K562 (cell line): ENCODE data around the gene SPINK5.

Experiments used
- CTCF ChIP-seq, 3 experiments: IDR thresholded peaks in 2 of 3; conservative IDR thresholded peaks in 1 of 3; 2 replicates each; pipeline ENCODE4 v1.5.1; 2011 to 2012; ENCODE audit warnings: low read length in 3 of 3, mild to moderate bottlenecking in 3 of 3, control low read depth in 2 of 3, improper control_type of control experiment in 1 of 3, inconsistent platforms in 1 of 3, low read depth in 1 of 3, mixed read lengths in 1 of 3, moderate library complexity in 1 of 3; ENCODE audit not compliant: insufficient read depth in 2 of 3
- FOXA1 ChIP-seq: fragments of 450-650 bp; IDR thresholded peaks from 2 replicates; pipeline ENCODE4 v1.6.1; 2016; ENCODE audit warnings: mild to moderate bottlenecking, borderline replicate concordance
- FOXO4 ChIP-seq: fragments of 450-650 bp; formaldehyde crosslinking; IDR thresholded peaks from 2 replicates; pipeline ENCODE4 v1.4.0; 2020; ENCODE audit warnings: mild to moderate bottlenecking, moderate library complexity
- GTF3C2 ChIP-seq: IDR thresholded peaks from 3 replicates; pipeline ENCODE4 v1.6.1; 2011; ENCODE audit warnings: borderline replicate concordance, mild to moderate bottlenecking, moderate library complexity; ENCODE audit not compliant: insufficient read length; ENCODE audit errors: extremely low read depth
- HDGF ChIP-seq: fragments of 450-650 bp; IDR thresholded peaks from 2 replicates; pipeline ENCODE4 v1.6.1; 2016
- MTF1 ChIP-seq: fragments of 250-450 bp; sonication (Bioruptor Pico); IDR thresholded peaks from 2 replicates; pipeline ENCODE4 v1.9.0; 2021; ENCODE audit warnings: moderate library complexity, mild to moderate bottlenecking, inconsistent platforms, borderline replicate concordance
- NCOR1 ChIP-seq: fragments of 450-650 bp; IDR thresholded peaks from 2 replicates; pipeline ENCODE4 v1.6.1; 2016; ENCODE audit warnings: mild to moderate bottlenecking, moderate library complexity
- PKNOX1 ChIP-seq: fragments of 450-650 bp; IDR thresholded peaks from 2 replicates; pipeline ENCODE4 v1.6.1; 2016
- POLR2A ChIP-seq: fragments of 450-650 bp; conservative IDR thresholded peaks from 2 replicates; pipeline ENCODE4 v1.6.1; 2016
- SIRT6 ChIP-seq: IDR thresholded peaks from one replicate; pipeline ENCODE4 v1.6.1; 2012; ENCODE audit warnings: low read depth, mild to moderate bottlenecking, control low read depth, inconsistent platforms, low read length, moderate library complexity
- ZNF146 ChIP-seq: IDR thresholded peaks from one replicate; pipeline ENCODE4 v1.6.1; 2018; ENCODE audit warnings: missing compliant biosample characterization; ENCODE audit not compliant: unreplicated experiment
- ZNF23 ChIP-seq: fragments of 250-450 bp; sonication (Bioruptor Pico); IDR thresholded peaks from 2 replicates; pipeline ENCODE4 v1.4.0; 2020; ENCODE audit warnings: mild to moderate bottlenecking

- TF ChIP-seq PKNOX1: no peak
- no peak for TF ChIP-seq NCOR1
- no peak for TF ChIP-seq HDGF
- no peak for TF ChIP-seq GTF3C2
- TF ChIP-seq SIRT6: no peak
- no peak for TF ChIP-seq CTCF (IDR thresholded peaks at IDR 0.05 in 2 of 3, conservative IDR thresholded peaks at IDR 0.05 in 1 of 3; ENCODE audit: insufficient read depth in 2 of 3, low read depth in 1 of 3, low read length in 3 of 3)
- no peak for TF ChIP-seq MTF1 (CRISPR knock-in tag)
- TF ChIP-seq FOXA1: no peak
- no peak for TF ChIP-seq ZNF146 (CRISPR knock-in tag)
- TF ChIP-seq ZNF23: no peak
- no peak for TF ChIP-seq FOXO4 (CRISPR knock-in tag)
- no peak for TF ChIP-seq POLR2A
These were observed at the start of gene SPINK5 for GRCh38 chr5:148063861-148064260.
